COLO668 (cell line): ENCODE measurements around the gene TULP4.
A peak's percentile ranks its signal among the peaks of the same experiment; 100 is the strongest.

Experiments used
- DNase-seq: peaks from one replicate; lab custom pipeline; 2025; ENCODE audit not compliant: unreplicated experiment; lab: John Stamatoyannopoulos, UW

The TULP4 gene

DNA sequence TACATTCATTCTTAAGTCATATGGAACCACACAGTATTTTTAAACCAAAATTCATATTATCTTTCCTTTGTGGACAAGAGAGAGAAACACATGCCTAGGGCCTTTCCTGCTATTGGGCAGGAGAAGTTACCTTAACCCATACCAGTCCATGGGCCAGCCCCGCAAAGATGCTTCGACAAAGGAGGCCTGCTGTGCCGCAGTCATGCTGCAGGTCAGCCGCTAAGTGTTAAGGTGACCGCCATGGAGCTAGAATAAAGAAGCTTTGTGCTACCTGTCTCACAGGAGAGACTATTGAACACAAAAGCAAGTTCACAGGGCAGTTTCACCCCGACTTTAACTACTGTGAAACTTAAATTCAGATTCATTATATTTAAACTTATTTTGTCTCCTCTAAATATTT is 185.4 kb downstream of the TULP4 start:
- no peak for DNase-seq

DNA sequence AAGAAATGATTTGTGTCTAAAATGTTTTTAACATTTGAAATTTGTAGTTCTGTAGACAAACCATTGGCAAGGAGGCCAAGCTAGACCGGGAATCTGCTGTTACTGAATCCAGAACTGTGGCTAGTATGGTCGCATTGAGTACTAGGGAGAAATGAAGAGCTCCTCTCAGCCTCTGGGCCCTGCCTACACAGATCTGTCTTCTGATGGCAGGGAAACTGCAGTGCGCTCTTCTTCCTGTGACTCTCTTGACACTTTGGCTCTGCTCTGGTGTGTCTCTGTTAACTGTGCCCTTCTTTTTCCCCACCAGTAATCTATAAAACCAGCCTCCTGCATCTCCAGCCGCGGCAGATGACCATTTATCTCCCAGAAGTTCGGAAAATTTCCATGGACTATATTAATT is 186.1 kb downstream of the TULP4 start:
- no peak for DNase-seq

- DNase-seq = no peak
These were observed 187.3 kb downstream of the TULP4 start for GRCh38 chr6:158499601-158500000.

- no peak for DNase-seq
These were observed 187.9 kb downstream of the TULP4 start for GRCh38 chr6:158500016-158500735.

- no peak for DNase-seq
These were observed 189.3 kb downstream of the TULP4 start for GRCh38 chr6:158501360-158502262.

GRCh38 chr6:158502263-158502950 is 190.1 kb downstream of the TULP4 start:
- no peak for DNase-seq

GRCh38 chr6:158503222-158503621 is 191.0 kb downstream of the TULP4 start:
- DNase-seq = no peak

- no peak for DNase-seq
These were observed 191.6 kb downstream of the TULP4 start for GRCh38 chr6:158503846-158504245.

GRCh38 chr6:158505194-158505593 is 192.9 kb downstream of the TULP4 start:
- no peak for DNase-seq

GRCh38 chr6:158506601-158507000 is 194.3 kb downstream of the TULP4 start:
- no peak for DNase-seq

- no peak for DNase-seq
These were observed 194.9 kb downstream of the TULP4 start for GRCh38 chr6:158507174-158507573.

DNA sequence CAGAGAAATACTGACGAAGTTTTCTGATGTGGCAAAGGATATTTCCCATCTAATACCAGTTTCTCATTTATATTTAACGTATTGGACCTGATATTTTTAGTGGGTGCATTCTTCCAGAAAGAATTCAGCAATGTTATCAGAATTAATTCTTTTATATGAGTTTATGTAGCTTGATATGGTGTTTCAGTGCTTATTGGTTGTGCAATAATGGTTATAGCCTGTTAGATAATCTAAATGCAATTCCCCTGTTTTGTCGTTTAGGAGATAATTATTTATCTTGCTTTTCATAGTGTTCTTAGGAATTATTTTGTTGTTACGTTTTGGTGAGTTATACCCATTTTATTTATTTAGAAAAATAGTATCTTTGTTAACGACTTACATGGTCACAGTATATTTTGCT is 196.2 kb downstream of the TULP4 start:
- no peak for DNase-seq

DNA sequence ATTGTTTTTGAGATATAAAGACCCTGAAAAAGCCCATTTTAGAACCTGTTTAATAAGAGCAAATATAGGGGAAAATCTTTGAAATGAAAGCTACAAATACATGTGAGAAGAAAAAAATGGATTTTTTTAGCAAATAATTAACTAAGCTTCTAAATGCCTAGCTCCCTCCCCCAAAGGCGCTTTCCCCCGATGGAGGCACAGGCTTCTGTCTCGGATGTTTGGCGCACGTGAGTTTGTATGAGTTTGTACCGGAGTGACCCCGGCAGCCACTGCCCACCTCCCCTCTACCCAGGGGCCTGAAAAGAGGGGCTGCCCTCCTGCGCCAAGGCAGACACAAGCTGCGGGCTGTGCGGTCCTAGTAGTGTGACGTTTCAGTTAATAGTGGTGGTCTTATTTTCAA is 197.2 kb downstream of the TULP4 start:
- no peak for DNase-seq

DNA sequence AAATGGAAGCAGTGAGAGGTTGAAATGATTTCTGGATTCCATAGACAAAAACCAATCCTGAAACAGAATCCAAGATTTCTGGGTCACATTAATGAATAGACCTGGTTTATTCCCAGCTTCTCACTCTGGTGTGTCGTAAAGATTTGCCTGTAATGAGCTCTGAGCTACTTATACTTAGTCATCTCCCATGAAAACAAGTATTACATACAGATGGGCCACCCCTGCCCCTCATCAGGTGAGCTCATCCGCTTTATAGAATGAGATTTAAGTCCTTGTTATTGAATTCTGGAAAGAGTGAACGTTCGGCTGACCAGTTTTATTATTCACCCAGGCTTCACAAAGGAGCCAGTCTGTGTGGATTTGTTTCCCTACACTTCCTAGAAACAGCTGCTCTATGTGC is 200.5 kb downstream of the TULP4 start:
- no peak for DNase-seq

GRCh38 chr6:158514176-158514575 is 201.9 kb downstream of the TULP4 start:
- no peak for DNase-seq

- DNase-seq = no peak
These were observed 202.7 kb downstream of the TULP4 start for GRCh38 chr6:158514991-158515390.

- DNase-seq = no peak
These were observed 203.8 kb downstream of the TULP4 start for GRCh38 chr6:158516098-158516497.

DNA sequence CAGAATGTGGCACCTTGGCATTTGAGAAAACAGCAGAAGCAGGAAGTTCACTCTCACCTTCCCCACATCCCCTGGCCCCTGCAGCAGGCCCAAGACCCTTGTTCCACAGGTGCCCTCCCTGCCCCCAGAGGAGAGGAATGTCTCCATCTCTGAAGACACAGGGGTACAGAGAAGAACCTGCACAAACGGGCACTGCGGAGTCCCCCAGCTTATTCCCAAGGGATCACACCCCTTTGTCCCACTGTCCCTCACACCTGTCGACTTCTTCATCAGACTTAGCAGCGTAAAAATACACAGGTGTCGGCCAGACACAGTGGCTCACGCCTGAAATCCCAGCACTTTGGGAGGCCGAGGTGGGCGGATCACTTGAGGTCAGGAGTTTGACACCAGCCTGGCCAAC is 204.8 kb downstream of the TULP4 start:
- DNase-seq = no peak

DNA sequence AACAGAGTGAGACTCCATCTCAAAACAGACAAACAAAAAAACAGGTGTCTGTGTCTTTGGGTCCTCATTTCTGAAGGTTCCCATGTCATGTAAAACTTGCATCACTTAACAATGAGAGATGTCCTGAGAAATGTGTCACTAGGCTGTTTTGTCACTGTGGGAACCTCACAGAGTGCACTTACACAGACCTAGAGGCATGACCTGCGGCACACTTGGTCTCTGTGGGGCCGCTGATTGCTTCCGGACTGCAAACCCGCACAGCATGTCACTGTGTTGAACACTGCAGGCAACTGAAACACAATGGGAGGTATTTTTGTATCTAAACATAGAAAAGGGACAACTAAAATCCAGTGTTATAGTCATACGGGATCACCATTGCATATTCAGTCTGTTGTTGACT is 205.3 kb downstream of the TULP4 start:
- no peak for DNase-seq

GRCh38 chr6:158518191-158519127 is 206.2 kb downstream of the TULP4 start:
- peak; percentile 57 for DNase-seq

DNA sequence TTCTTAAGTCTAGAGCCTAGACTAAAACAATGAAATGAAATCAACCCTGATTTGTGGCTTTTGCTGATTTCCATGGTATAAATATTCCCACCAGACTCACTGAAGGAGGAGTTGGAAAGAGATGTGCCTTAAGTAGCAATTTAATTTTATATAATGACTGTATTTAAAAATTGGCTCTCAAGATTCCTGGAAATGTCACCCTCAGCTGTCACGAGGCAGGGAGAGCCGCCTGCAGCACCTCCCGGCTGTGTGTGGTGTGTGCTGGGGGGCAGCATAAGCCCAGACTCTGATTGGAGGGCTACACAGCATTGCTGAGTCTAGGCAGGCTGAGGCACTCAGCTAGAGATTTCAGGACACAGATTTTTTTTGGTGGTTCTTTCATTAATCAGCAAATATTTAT is 207.0 kb downstream of the TULP4 start:
- DNase-seq = no peak
